IPS DF 4.7 (cell line): Measurements from ENCODE around the gene FOXA1.

Experiments
- DNase-seq: peaks from one replicate; pipeline ENCODE4 v3.0.0-alpha.2; 2013; ENCODE audit warnings: low spot score; ENCODE audit errors: extremely low read depth

FOXA1 gene

DNA sequence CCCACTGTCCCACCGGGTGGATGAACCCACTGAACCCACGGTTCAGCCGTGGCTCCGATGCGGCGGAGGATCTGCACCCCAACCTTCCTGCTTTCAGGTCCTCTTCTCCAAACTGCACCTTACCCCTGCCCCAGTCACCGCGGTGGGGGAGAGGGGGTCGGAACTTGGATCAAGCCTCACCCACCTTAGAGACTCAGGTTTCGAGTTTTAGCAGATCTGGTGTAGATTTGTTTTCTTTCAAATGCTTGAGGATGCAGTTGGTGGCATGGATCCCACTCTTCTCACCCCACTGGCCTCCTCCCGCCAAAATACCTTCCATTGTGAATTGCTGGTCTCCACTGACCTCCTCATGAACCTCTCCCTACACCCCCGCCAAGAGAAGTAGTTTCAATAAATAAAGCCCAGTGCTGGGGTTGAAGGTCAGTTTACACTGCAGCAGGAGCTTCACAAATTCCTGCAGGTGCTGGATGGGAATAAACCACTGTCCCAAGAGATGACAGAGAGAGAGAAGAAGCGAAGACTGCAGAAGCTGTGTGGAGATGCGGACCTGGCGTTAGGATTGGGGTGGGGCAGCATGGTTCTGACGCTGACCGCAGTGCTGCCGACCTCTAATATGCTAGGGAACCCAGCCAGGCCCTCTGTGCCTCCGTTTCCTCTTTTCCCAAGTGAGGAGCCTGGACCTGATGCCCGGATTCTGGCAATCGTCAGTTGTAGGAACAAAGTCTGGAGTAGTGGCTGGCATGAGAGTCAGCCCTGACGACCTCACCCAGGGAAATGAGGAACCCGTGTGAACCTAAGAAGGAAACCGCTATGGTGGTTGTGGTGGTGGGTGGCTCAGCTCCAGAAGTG is 7.8 kb upstream of the FOXA1 start:
- no peak for DNase-seq

DNA sequence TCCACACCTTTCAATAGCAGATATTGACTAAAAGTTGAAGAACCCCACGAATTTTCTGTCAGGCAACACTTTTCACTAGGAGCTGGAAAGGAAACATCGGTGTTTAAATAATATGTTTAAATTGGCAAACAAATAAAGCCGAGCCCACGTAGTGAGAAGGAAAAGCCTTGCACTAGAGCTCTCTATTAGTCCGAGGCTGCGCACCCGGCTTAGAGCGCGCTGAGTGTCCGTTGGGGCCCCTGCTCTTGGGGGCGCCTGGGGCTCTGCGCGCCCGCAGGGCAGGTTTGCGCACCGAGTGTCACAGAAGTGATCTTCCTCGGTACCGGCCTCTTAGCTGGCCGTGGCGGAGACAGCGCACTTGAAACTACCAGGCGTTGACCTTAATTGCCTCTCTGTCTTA is 6.8 kb upstream of the FOXA1 start:
- no peak for DNase-seq

DNA sequence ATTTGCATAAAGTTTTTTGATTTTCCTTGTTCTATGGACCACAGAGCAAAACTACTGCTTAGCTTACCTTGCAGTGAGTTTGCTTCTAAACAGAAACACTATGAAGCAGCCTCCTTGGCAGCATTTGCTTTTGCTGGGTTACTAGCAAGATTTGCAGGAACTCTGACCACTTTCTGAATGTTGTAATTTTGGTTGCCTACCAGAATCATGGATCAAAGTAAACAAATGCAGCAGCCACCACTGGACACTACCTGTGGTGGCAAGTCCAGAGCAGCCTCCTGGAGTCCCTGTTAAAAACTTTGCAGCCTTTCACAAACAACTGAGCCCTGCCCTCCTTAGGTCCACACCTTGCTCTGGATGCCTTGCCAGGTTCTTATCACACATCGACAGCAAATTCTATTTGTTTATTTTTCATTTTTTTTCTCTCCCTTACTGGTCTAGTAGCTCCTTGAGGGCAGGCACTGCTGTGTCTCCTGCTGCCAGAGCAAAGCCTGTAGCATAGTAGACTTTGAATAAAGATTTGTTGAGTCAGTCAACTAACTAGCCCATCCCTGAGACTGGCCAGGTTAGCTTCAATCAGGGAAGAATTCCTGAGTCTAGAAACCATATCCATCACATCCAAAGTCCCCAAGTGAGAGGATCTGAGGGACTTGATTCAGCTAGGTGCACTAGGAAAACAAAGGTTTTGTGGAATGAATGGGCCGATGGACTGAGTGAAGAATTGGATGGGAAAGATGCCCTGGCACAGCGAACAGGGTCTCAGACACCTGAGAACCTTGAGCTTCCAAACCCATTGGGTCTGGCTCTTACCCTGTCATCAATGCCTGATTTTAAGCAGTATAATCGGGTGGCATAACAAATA is 6.1 kb upstream of the FOXA1 start:
- no peak for DNase-seq

DNA sequence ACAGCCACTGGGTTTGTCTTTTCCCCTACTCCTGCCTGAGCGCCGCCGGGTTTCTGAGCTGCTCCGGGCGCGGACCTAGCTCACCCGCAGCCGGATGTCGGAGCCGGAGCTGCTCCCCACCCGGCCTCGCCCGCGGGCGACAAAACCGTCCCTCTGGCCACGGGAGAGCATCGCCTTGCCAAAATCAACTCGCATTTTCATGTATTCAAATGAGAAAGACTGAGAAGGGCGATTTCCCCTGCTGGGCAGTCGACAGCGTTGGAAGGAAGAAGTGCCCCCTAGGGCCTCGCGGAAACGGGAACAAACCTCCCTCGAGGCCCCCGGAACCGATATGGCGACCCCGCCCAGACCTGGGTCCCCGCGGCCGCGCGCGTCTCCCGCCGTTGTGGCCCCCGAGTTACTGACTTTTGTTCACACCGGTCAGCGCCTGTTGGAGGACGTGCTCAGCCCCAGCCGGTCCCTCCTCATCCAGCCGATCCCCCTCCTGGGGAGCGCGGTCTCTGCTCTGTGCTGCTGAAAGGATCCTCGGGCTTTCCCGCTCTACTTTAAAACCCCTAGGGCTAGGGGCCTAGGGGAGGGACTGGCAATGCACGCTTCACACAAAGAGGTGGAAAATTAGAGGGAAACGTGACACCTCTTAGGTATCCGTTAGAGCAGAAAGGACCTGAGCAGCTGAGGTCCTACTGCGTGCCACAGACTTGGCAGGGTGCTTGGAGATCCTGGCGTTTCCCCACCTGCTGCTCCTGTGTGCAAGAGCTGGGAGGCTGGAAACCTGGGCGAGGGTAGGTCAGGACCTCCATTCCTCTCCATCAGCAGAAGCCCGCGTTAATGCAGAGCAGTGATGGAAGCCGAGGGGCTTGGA is 4.7 kb upstream of the FOXA1 start:
- DNase-seq: no peak

DNA sequence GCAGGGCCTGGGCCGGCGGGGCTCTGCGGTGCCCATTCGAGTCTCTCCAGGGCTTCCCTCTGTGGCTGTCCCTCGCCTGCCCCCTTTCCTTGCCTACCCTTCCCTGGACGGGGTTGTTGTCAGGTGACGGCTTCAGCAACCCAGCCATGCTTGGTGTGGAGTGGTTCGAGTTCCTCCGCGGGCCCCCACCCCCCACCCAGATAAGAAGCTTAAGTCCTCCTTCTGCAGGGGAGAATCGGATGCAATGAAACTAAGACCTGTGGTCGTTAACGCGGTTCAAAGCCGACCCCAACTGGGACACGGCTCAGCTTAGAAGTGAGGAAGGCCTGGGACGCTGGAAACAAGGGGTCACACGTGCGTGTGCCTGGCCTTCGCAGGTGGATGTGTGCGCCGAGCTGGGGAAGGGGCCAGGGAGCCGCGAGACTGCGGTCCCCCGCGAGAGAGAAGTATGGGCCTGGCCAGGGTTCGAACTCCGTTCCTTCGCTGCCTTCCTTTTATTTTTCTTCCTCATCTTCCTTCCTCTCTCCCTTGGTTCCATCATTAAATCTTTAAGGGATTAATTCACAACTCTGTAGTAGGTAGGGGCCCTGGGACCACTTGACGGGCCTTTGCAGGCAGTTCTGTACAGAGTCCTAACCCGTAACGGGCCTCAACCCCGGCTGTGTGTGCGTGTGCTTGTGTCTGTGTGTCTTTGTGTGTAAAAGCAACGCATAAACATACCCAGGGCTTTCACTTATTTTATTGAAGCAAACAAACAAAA is 3.9 kb upstream of the FOXA1 start:
- DNase-seq: no peak

DNA sequence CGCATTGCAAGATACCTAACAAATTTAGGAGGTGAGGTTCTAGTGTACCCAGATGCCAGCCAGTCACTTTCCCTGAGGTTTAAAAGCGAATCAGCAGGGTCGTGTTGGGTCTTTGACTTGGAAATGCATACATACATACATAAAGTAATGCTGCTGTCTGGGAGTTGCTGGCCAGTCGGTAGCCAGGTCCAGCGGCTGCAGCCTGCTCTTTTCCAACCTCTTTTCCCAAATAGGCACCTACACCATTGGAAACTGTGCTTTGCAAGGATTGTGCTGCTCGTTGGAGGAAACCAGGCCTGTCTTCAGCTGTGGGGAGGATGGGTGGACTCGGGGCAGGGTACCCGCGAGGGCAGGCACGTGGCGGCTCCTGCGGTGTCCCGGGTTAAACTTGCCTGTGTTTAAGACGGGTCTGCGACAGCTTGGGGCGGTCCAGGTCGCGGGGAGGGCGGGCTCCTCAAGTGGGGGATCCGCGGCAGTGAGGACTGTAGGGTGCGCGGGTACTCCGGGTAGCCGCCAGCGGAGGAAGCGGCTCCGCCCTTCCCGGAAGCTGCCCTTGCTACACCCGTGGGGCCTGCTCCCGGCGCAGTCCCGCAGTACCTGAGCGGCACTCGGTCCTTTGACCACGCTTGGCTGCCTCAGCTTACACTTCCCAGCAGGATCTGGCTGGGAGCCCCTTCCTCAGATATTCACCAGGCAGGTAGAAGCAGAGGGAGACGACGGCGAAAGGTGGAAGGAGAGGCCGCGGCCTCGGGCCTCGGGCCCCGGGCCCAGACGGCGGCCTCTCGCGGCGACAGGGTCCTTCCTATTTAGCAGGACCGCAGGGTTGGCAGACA is 3.1 kb upstream of the FOXA1 start:
- no peak for DNase-seq

DNA sequence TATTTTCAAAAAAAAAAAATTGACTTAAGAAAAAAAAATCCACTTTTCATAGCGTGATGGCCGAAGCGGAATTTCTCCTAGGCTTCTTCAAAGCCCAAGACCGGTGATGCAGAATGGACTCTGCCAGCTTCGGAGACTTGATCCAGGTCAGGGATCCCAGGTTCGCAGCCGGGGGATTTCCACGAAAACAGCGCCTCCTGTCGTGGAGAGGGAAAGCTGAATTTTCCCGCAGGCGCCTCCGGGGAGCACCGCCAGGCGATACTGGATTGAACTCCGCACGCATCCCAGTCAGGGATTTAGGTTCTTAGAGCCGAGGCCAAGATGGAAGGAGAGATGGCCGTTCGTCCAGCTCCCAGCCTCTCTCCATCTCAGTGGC is 2.5 kb upstream of the FOXA1 start:
- no peak for DNase-seq

DNA sequence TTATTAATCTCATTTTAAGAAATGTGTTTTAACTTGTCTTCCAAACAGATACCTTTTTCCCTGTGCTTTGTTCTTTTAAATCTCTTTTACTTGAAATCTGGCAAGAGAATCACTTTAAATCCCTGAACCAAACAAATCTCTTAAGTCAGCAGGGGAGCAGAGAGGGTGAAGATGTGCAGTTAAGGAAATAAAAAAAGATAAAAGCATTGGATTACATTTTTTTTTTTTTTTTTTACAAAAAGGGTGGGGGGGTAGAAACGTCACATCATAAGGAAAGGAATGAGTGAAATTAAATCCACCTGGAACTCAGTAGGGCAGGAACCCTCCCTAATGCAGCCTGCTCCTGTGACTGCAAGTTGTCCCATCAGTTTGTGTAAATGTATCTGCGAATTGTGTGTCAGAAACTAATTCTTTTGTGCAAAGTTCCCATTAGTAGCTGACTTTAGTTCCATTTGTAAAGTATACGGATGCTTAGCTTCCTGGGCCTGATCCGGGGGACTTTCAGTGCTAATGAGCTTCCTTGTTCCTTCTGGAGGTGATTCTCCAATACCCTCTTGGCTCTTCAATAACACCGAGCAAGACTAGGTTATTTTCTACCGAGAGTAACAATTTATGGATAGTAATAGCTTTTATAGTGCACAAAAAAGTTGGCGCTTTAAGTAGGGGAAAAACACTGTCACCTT is 1.9 kb upstream of the FOXA1 start:
- no peak for DNase-seq

DNA sequence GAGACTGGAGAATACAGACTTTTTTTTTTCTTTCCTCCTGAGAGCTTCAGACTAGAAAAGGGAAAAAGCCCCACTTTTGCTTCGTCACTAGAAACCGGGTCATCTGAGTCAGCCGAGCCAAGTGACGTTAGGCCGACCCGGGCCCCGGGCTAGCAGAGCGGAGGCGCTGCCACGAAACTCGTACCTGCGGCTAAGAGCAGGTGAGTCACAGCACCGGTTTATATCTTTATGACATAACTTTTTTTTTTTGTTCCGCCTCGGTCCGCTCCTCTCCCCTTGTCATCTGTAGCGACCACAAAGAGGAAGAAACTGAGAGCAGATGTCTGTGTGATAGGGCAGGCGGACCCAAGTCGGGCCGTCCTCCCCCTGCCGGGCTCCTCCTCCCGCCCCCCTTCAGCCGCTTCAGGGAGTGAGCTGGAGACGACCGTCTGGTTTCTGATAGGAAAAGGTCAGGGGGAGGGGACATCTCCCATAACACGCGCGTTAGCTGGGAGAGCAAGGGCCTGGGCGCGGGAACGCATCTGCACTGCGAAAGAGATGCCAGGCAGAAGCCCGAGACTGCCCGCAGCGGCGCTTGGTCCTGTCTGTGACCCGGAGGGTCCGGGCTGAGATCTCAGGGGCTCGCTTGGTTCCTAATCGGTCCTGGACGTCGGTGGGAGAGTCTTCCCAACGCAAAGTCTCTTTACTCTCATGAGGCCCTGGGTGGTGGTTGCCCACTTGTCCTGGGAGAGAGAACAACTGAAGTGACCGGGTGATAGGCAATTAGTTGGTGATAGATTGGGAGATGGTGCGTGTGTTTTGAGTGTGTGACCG is 966 bp upstream of the FOXA1 start:
- DNase-seq: no peak

DNA sequence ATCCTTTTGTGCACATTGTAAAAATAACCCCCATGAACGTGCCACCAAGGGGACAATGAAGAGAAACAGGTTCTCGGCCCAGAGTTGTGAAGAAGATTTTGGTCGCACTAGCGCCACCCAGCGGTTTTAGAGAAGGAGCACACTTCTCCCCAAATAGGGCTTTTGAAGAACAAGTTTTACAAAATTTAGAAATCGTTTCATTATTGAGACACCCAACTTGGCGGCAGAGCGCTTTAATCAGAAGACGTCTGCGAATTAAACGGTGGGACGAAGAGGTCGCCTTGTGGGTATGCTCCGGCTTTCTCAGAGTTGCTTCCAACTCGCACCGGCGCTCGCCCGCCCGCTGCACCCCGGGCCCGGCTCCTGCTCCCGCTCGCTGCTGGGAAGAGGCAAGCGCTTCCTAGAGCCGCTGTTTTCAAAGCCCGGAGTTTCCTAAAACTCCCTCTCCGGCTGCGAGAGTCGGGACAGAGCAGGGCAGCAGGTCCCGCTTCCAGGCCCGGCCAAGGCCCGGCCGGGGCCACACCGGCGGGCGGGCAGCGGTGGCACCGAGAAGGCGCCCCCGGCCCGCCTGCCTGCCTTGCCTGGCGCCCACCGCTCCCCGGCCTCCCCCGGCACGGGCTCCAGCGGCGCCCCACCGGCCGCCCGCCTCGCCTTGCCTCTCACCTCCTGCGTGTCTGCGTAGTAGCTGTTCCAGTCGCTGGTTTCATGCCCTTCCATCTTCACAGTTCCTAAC is 645 bp downstream of the FOXA1 start:
- no peak for DNase-seq

DNA sequence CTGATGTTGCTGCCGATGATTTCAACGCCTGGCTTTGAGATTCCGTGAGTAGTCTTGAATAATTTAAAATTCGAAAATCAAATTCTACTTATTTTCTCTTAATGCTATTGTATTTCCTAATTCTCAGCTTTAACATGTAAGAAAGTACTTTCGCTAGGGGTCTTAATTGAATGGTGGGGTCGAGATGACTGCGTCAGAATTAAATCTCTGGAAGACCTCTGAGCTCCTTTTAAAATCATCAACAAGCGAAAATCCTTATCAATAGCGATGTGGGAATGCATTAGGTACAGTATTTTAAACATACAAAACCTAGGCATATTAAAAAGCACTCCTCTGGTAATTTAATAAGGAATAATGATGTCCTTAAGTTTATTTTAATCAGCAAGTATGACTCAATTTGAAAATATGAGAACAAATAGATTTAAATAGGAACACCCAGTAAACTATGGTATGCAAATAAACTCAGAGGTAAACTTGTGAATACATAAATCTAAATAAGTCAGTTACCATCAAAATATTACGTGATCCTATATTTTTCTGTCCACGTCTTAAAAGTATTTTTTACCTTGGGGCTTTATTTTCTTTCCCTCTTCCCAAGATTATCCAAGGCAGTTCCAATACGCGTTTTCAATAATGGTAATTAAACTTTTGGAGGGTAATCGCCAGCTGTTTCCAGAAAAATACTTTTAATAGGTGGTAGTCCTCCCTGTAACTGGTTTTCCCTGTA is 1.4 kb downstream of the FOXA1 start:
- DNase-seq: no peak

DNA sequence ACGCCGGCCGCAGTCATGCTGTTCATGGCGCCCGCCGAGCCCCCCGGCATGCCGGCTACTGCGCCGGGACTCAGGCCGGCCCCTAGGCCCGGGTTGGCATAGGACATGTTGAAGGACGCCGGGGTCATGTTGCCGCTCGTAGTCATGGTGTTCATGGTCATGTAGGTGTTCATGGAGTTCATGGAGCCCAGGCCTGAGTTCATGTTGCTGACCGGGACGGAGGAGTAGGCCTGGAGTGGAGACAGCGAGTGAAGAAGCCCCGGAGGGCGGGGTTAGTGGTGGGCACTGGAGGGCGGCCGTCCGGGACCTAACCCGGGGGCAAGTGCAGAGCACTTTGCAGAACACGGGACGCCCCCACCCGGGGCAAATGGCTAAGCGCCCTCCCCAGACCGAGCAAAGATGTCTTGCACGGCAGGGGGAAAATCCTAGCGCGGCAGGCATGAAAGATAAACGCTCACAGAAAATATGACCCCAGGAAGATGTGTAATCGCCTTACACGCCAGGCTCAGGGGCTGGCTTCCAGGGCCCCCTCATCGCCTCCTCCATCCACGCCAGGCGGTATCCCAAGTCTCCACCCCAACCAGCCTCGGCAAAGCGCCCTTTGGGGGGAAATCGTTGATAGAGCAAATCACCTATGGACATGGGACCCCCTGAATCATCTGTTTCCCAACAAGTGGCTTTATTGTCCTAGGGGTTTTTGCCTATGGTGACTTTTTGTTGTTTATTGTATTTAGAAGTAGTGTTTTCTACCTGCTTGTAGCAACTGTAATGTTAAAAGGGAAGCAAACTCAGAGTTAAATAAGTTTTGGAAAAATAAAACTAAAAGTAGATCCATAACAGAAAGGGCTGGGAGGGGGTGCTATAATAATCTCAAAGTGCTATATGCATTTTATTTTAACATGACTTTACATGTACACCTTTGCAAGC is 2.3 kb downstream of the FOXA1 start:
- DNase-seq: no peak

DNA sequence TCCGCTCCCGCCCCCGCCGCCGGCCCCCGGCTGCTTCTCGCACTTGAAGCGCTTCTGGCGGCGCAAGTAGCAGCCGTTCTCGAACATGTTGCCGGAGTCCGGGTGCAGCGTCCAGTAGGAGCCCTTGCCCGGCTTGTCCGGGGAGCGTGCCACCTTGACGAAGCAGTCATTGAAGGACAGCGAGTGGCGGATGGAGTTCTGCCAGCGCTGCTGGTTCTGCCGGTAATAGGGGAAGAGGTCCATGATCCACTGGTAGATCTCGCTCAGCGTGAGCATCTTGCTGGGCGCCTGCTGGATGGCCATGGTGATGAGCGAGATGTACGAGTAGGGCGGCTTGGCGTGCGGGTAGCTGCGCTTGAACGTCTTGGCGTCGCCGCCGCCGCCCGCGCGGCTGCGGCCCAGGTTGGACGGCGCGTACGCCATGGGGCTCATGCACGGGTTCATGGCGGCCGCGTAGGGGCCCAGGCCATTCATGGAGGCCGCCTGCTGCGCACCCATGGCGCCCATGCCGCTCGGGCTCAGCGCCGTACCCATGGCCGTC is 3.0 kb downstream of the FOXA1 start:
- no peak for DNase-seq

DNA sequence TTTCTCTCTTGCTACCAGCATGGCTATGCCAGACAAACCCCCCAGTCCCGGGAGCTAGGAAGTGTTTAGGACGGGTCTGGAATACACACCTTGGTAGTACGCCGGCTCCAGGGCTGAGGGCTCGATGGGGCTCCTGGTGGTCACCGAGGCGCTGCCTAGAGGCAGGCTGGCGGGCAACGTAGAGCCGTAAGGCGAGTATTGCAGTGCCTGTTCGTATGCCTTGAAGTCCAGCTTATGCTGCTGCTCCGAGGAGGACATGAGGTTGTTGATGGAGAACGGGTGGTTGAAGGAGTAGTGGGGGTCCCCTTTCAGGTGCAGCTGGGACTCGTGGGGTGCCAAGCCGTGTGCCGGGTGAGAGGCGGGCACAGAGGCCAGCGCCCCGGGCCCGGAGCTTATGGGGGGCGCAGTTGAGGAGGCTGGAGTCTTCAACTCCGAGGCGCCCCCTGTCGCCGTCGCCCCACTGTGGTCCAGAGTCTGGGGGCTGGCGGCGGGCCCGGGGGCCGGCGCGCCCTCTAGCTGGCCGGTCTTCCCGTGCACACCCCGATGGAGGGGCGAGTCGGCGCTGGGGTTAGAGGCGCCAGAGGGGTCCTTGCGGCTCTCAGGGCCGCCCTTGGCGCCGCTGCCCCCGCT is 3.6 kb downstream of the FOXA1 start:
- DNase-seq: no peak

DNA sequence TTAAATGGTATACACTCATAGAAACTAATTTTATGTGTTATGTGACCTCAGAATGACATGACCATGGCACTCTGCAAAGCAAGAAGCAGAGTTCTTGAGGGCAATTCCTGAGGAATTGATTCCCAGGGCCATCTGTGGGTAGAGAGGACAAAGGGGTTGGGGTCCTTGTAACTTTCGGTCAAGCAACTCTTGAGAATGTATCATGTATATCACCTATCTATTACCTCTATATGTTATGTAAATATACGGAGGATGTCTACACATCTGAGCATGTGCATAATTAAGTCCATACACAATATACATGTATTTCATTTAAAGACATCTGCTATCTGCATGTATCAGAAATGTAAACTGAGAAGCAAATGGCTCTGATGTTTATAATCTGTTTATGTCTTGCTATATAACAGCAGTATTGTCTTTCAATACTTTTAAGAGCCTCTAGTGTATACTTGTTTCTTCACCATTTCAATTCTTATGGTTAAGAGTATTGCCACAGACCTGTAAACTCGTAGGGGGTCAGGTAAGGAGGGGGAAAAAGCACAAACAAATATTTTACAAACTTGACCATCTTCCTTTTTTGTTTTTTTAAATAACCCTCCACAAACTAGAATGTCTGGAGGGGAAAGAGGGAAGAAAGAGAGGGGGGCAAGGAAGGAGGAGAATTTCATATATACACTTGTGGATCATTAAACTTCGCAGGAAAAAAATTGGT is 4.5 kb downstream of the FOXA1 start:
- no peak for DNase-seq
